ENCODE results near the gene ARID4B.
"Not testable (repeated sequence)": the region's sequence is repeated elsewhere in the genome, so short reads cannot be mapped to it uniquely, and the experiment has no call there.

ARID4B gene

DNA sequence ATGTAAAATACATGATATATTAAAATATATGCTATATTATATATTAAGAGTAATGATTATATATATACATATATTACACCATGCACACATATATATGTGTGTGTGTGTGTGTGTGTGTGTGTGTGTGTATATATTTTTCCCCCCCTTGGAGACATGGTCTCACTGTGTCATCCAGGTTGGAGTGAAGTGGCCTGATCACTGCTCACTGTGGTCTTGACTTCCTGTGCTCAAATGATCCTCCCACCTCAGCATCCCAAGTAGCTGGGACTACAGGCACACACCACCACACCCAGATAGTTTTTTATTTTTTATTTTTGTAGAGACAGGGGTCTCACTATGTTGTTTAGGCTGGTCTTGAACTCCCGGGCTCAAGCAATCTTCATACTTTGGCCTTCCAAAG, 112.5 kb downstream of the ARID4B start:
- Histone ChIP-seq H3K9me3 (ENCODE audit: low read length) (no peaks in the 10 kb centered on the region), H3K27me3 (ENCODE audit: insufficient read depth, low read length) (no peaks in the 10 kb centered on the region), H3K79me2 (ENCODE audit: insufficient read depth, low read length) (no peaks in the 10 kb centered on the region), H3K4me2 (ENCODE audit: low read length) (no peak overlapping the region), H3K4me3 (ENCODE audit: low read depth, low read length, poor library complexity, severe bottlenecking) (no peak overlapping the region), H3K36me3 (ENCODE audit: insufficient read depth, low read length) (peaks cover 58% of the 10 kb centered on the region; the same call in 1 of the 2 replicates), H3K4me1 (ENCODE audit: insufficient read depth, low read length, severe bottlenecking) (no peaks in the 10 kb centered on the region), H2AFZ (ENCODE audit: low read length) (no peak overlapping the region), H3K9me2 (ENCODE audit: low read depth, low read length) (no peaks in the 10 kb centered on the region), H3K27ac (ENCODE audit: low read depth, low read length, poor library complexity, severe bottlenecking) (no peak overlapping the region), H3F3A (ENCODE audit: insufficient read depth, low read length) (0 out of 2 replicates have a peak, but pooled peaks cover 3% of the 10 kb centered on the region), H3K9ac (ENCODE audit: low read length) (no peak overlapping the region), H4K20me1 (ENCODE audit: insufficient read depth, low read length) (no peaks in the 10 kb centered on the region)
- TF ChIP-seq EZH2 (IDR thresholded peaks at IDR 0.05; ENCODE audit: borderline replicate concordance, low read length), result no peak
- TF ChIP-seq, protein P1, sequence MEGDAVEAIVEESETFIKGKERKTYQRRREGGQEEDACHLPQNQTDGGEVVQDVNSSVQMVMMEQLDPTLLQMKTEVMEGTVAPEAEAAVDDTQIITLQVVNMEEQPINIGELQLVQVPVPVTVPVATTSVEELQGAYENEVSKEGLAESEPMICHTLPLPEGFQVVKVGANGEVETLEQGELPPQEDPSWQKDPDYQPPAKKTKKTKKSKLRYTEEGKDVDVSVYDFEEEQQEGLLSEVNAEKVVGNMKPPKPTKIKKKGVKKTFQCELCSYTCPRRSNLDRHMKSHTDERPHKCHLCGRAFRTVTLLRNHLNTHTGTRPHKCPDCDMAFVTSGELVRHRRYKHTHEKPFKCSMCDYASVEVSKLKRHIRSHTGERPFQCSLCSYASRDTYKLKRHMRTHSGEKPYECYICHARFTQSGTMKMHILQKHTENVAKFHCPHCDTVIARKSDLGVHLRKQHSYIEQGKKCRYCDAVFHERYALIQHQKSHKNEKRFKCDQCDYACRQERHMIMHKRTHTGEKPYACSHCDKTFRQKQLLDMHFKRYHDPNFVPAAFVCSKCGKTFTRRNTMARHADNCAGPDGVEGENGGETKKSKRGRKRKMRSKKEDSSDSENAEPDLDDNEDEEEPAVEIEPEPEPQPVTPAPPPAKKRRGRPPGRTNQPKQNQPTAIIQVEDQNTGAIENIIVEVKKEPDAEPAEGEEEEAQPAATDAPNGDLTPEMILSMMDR (IDR thresholded peaks at IDR 0.05; ENCODE audit: low read length), result no peak

DNA sequence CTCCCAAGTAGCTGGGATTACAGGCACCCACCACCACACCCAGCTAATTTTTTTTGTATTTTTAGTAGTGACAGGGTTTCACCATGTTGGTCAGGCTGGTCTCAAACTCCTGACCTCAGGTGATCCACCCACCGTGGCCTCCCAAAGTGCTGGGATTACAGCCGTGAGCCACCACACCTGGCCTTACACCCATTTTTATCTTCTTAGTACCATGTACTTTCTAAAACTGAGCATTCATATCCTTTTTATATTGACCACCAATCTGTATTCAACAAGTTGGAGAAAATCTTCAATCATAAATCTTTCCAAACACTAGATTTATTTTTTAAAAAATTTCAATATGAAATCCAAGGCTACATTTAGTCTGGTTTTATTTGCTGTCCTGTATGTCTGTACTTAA, 113.0 kb downstream of the ARID4B start:
- not testable (repeated sequence) for H3K27me3 ChIP-seq (ENCODE audit: insufficient read depth, low read length); H3K9me2 ChIP-seq (ENCODE audit: low read depth, low read length); H3K4me1 ChIP-seq (ENCODE audit: insufficient read depth, low read length, severe bottlenecking); H3K9ac ChIP-seq (ENCODE audit: low read length); H3K9me3 ChIP-seq (ENCODE audit: low read length); H3K4me2 ChIP-seq (ENCODE audit: low read length); H2AFZ ChIP-seq (ENCODE audit: low read length); H4K20me1 ChIP-seq (ENCODE audit: insufficient read depth, low read length); H3K79me2 ChIP-seq (ENCODE audit: insufficient read depth, low read length); H3F3A ChIP-seq (ENCODE audit: insufficient read depth, low read length); H3K27ac ChIP-seq (ENCODE audit: low read depth, low read length, poor library complexity, severe bottlenecking); H3K4me3 ChIP-seq (ENCODE audit: low read depth, low read length, poor library complexity, severe bottlenecking)
- peaks cover 59% of the 10 kb centered on the region; the same call in 1 of the 2 replicates for H3K36me3 ChIP-seq (ENCODE audit: insufficient read depth, low read length)

GRCh38 chr1:235213752-235214151, 114.2 kb downstream of the ARID4B start:
- Histone ChIP-seq H3F3A (ENCODE audit: insufficient read depth, low read length) (no peaks in the 10 kb centered on the region), H3K27me3 (ENCODE audit: insufficient read depth, low read length) (no peaks in the 10 kb centered on the region), H3K9ac (ENCODE audit: low read length) (no peak overlapping the region), H3K27ac (ENCODE audit: low read depth, low read length, poor library complexity, severe bottlenecking) (no peak overlapping the region), H3K79me2 (ENCODE audit: insufficient read depth, low read length) (no peaks in the 10 kb centered on the region), H4K20me1 (ENCODE audit: insufficient read depth, low read length) (no peaks in the 10 kb centered on the region), H3K4me1 (ENCODE audit: insufficient read depth, low read length, severe bottlenecking) (no peaks in the 10 kb centered on the region), H3K4me2 (ENCODE audit: low read length) (no peak overlapping the region), H3K9me2 (ENCODE audit: low read depth, low read length) (no peaks in the 10 kb centered on the region), H3K36me3 (ENCODE audit: insufficient read depth, low read length) (peaks cover 56% of the 10 kb centered on the region; the same call in 1 of the 2 replicates), H3K9me3 (ENCODE audit: low read length) (no peaks in the 10 kb centered on the region), H2AFZ (ENCODE audit: low read length) (no peak overlapping the region), H3K4me3 (ENCODE audit: low read depth, low read length, poor library complexity, severe bottlenecking) (no peak overlapping the region)
- TF ChIP-seq, protein P1 (IDR thresholded peaks at IDR 0.05; ENCODE audit: low read length), result no peak
- TF ChIP-seq EZH2 (IDR thresholded peaks at IDR 0.05; ENCODE audit: borderline replicate concordance, low read length), result no peak

- Histone ChIP-seq H3K27ac (ENCODE audit: low read depth, low read length, poor library complexity, severe bottlenecking) (no peak overlapping the region), H4K20me1 (ENCODE audit: insufficient read depth, low read length) (no peaks in the 10 kb centered on the region), H3K4me1 (ENCODE audit: insufficient read depth, low read length, severe bottlenecking) (no peaks in the 10 kb centered on the region), H2AFZ (ENCODE audit: low read length) (no peak overlapping the region), H3K27me3 (ENCODE audit: insufficient read depth, low read length) (no peaks in the 10 kb centered on the region), H3K9me2 (ENCODE audit: low read depth, low read length) (no peaks in the 10 kb centered on the region), H3K4me3 (ENCODE audit: low read depth, low read length, poor library complexity, severe bottlenecking) (no peak overlapping the region), H3K9ac (ENCODE audit: low read length) (no peak overlapping the region), H3K4me2 (ENCODE audit: low read length) (no peak overlapping the region), H3F3A (ENCODE audit: insufficient read depth, low read length) (no peaks in the 10 kb centered on the region), H3K9me3 (ENCODE audit: low read length) (no peaks in the 10 kb centered on the region), H3K79me2 (ENCODE audit: insufficient read depth, low read length) (no peaks in the 10 kb centered on the region), H3K36me3 (ENCODE audit: insufficient read depth, low read length) (peaks cover 50% of the 10 kb centered on the region)
- no peak for TF ChIP-seq EZH2 (IDR thresholded peaks at IDR 0.05; ENCODE audit: borderline replicate concordance, low read length)
- TF ChIP-seq, protein P1 (IDR thresholded peaks at IDR 0.05; ENCODE audit: low read length), result no peak
These were observed 116.5 kb downstream of the ARID4B start for GRCh38 chr1:235211517-235211916.
